Loucy (cell line): ENCODE data around the gene LEPROT.

ENCODE experiments used
- H2AFZ ChIP-seq: fragments of 200-600 bp; sonication (generic); 2 replicates; pipeline ENCODE4 v1.6.0; 2016; ENCODE audit warnings: antibody characterized with exemption, mild to moderate bottlenecking, low read length, moderate library complexity
- H3F3A ChIP-seq: fragments of 200-600 bp; 2 replicates; pipeline ENCODE4 v1.6.0; 2016; ENCODE audit warnings: antibody characterized with exemption, low read depth, mild to moderate bottlenecking
- H3K27me3 ChIP-seq: fragments of 200-600 bp; sonication (generic); 2 replicates; pipeline ENCODE4 v1.6.1; 2014; ENCODE audit warnings: low read length, mild to moderate bottlenecking; ENCODE audit not compliant: insufficient read depth, poor library complexity, severe bottlenecking
- H3K36me3 ChIP-seq: fragments of 200-600 bp; sonication (generic); 2 replicates; pipeline ENCODE4 v1.6.1; 2016; ENCODE audit warnings: low read length; ENCODE audit not compliant: insufficient read depth
- H3K4me1 ChIP-seq: fragments of 200-600 bp; sonication (generic); 2 replicates; pipeline ENCODE4 v1.5.1; 2014; ENCODE audit warnings: low read length, mild to moderate bottlenecking; ENCODE audit not compliant: insufficient read depth, poor library complexity, severe bottlenecking
- H3K4me2 ChIP-seq: fragments of 200-600 bp; sonication (generic); 2 replicates; pipeline ENCODE4 v1.6.0; 2014; ENCODE audit warnings: antibody characterized with exemption, low read length, low read depth, mild to moderate bottlenecking; ENCODE audit not compliant: poor library complexity, severe bottlenecking
- H3K4me3 ChIP-seq: fragments of 200-600 bp; sonication (generic); 2 replicates; pipeline ENCODE4 v1.5.1; 2014; ENCODE audit warnings: low read length, mild to moderate bottlenecking, mixed read lengths; ENCODE audit not compliant: poor library complexity, severe bottlenecking
- H3K79me2 ChIP-seq: fragments of 200-600 bp; sonication (generic); 2 replicates; pipeline ENCODE4 v1.6.1; 2014; ENCODE audit warnings: low read length; ENCODE audit not compliant: insufficient read depth
- H3K9ac ChIP-seq: fragments of 200-600 bp; sonication (generic); 2 replicates; pipeline ENCODE4 v1.6.0; 2014; ENCODE audit warnings: mild to moderate bottlenecking, low read depth, low read length, moderate library complexity; ENCODE audit not compliant: poor library complexity, severe bottlenecking
- H3K9me2 ChIP-seq: fragments of 200-600 bp; sonication (generic); replicated peaks from 2 replicates; pipeline ENCODE4 v1.6.1; 2016; ENCODE audit warnings: low read depth, low read length, mixed read lengths
- H3K9me3 ChIP-seq: fragments of 200-600 bp; sonication (generic); 2 replicates; pipeline ENCODE4 v1.6.1; 2014; ENCODE audit warnings: mild to moderate bottlenecking, antibody characterized with exemption, low read length, low read depth; ENCODE audit not compliant: insufficient read depth
- H4K20me1 ChIP-seq: fragments of 200-600 bp; sonication (generic); 2 replicates; pipeline ENCODE4 v1.6.0; 2014; ENCODE audit warnings: antibody characterized with exemption, low read length, mild to moderate bottlenecking; ENCODE audit not compliant: insufficient read depth, poor library complexity, severe bottlenecking
- EZH2phosphoT487 ChIP-seq: fragments of 200-600 bp; IDR thresholded peaks from 2 replicates; pipeline ENCODE4 v1.6.1; 2018; ENCODE audit warnings: antibody characterized with exemption, mild to moderate bottlenecking, moderate library complexity, borderline replicate concordance
- TF ChIP-seq, protein P1 (sequence below): fragments of 200-600 bp; sonication (generic); conservative IDR thresholded peaks from 2 replicates; pipeline ENCODE4 v1.5.1; 2014; ENCODE audit warnings: mild to moderate bottlenecking, antibody characterized with exemption, low read length

LEPROT gene

DNA sequence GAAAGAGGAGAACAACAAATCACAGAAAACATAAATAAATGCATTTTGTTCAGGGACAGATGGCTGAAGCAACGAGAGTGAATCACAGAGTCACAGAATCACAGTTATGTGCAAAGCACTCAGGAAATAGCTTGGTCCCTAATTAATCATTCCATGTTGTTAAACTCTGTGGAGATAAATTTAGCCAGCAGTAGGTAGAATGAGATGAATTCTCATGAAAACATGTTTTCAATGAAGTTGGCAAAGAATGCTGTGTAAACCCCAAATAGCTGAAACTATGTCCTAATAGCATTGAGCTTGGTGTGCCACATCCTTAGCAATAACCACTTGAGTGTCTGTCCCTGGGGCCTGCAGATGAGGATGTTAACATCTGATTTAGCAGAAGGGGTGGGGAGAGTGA is 20.4 kb downstream of the LEPROT start:
- H3F3A ChIP-seq = no peaks in the 10 kb centered on the region
- H3K4me1 ChIP-seq = peaks cover 5% of the 10 kb centered on the region
- no peaks in the 10 kb centered on the region for H3K36me3 ChIP-seq
- H3K9ac ChIP-seq = no peak overlapping the region
- H2AFZ ChIP-seq = no peak overlapping the region
- TF ChIP-seq, protein P1, sequence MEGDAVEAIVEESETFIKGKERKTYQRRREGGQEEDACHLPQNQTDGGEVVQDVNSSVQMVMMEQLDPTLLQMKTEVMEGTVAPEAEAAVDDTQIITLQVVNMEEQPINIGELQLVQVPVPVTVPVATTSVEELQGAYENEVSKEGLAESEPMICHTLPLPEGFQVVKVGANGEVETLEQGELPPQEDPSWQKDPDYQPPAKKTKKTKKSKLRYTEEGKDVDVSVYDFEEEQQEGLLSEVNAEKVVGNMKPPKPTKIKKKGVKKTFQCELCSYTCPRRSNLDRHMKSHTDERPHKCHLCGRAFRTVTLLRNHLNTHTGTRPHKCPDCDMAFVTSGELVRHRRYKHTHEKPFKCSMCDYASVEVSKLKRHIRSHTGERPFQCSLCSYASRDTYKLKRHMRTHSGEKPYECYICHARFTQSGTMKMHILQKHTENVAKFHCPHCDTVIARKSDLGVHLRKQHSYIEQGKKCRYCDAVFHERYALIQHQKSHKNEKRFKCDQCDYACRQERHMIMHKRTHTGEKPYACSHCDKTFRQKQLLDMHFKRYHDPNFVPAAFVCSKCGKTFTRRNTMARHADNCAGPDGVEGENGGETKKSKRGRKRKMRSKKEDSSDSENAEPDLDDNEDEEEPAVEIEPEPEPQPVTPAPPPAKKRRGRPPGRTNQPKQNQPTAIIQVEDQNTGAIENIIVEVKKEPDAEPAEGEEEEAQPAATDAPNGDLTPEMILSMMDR = no peak
- no peak for TF ChIP-seq EZH2phosphoT487
- no peak overlapping the region for H3K4me3 ChIP-seq
- no peaks in the 10 kb centered on the region for H3K9me2 ChIP-seq
- no peaks in the 10 kb centered on the region for H3K79me2 ChIP-seq
- no peaks in the 10 kb centered on the region for H3K27me3 ChIP-seq
- no peaks in the 10 kb centered on the region for H4K20me1 ChIP-seq
- no peaks in the 10 kb centered on the region for H3K9me3 ChIP-seq
- no peak overlapping the region for H3K4me2 ChIP-seq

DNA sequence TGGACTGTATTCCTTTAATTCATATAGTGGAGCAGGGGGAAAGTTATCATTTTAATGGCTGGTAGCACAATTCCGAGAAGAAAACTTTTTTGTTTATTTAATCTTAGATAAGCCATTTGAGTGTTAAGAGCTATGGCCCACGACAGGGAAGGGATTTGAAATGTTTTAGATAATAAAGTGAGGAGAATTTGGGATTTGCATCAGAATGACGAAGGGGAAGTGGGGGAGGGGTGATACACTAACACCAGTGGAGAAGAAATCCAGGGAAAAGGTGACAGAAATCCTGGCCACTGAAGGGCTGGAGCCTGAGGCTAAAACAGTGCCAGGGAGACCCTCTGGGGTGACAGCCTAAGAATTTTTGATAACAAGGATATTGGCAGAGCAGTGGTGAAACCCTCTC is 21.0 kb downstream of the LEPROT start:
- no peak for TF ChIP-seq EZH2phosphoT487
- TF ChIP-seq, protein P1 = no peak
- Histone ChIP-seq H3K4me3 (no peak overlapping the region), H3K9me3 (no peaks in the 10 kb centered on the region)

DNA sequence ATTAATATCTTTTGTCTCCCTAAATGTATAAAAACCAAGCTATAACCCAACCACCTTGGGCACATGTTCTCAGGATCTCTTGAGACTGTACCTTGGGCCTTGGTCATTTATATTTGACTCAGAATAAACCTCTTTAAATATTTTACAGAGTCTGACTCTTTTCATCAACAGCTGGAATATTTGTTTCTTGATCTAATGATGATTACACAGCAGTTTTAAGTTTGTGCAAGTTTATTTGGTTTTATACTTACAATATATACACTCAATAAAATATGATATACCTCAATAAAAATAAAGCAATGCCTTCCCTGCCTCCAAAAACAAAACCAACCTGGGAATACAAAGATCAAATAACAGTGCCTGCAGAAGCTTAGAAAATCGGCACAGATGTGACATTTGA is 22.0 kb downstream of the LEPROT start:
- no peaks in the 10 kb centered on the region for H3F3A ChIP-seq
- H3K9me3 ChIP-seq = no peaks in the 10 kb centered on the region
- TF ChIP-seq, protein P1 = no peak
- no peak for TF ChIP-seq EZH2phosphoT487
- no peaks in the 10 kb centered on the region for H3K79me2 ChIP-seq
- H3K4me1 ChIP-seq = no peaks in the 10 kb centered on the region
- no peak overlapping the region for H3K9ac ChIP-seq
- H4K20me1 ChIP-seq = no peaks in the 10 kb centered on the region
- no peak overlapping the region for H3K4me3 ChIP-seq
- H3K27me3 ChIP-seq = no peaks in the 10 kb centered on the region
- H3K36me3 ChIP-seq = no peaks in the 10 kb centered on the region
- no peak overlapping the region for H2AFZ ChIP-seq
- H3K4me2 ChIP-seq = no peak overlapping the region
- H3K9me2 ChIP-seq = no peaks in the 10 kb centered on the region

More for the DNA sequence above, 21.0 kb downstream of the LEPROT start:
- peaks cover 5% of the 10 kb centered on the region for H3K4me1 ChIP-seq
- no peaks in the 10 kb centered on the region for H3K9me2 ChIP-seq
- H3K79me2 ChIP-seq = no peaks in the 10 kb centered on the region
- no peaks in the 10 kb centered on the region for H3F3A ChIP-seq
- no peak overlapping the region for H2AFZ ChIP-seq
- H4K20me1 ChIP-seq = no peaks in the 10 kb centered on the region
- no peaks in the 10 kb centered on the region for H3K36me3 ChIP-seq
- no peak overlapping the region for H3K9ac ChIP-seq
- H3K4me2 ChIP-seq = no peak overlapping the region
- no peaks in the 10 kb centered on the region for H3K27me3 ChIP-seq
